ENCODE data around the gene LAMA2. TPM values are rescaled to one million over a fixed set of nuclear protein-coding genes. Genes with fewer than 3 reads are reported as not detected.

The LAMA2 gene
- total and polyA plus RNA-seq, 4 donors = 5.2 to 105 (median 45.9) TPM

GRCh38 chr6:128844598-128844997 is 38.3 kb upstream of the LAMA2 start:
- ATAC-seq (ENCODE audit: insufficient read depth, low FRiP score) = no peak
- H3K36me3 ChIP-seq (ENCODE audit: control insufficient read depth in 4 of 4, insufficient read depth in 4 of 4, low read length in 4 of 4) = no peaks in the 10 kb centered on the region
- H3K27me3 ChIP-seq (ENCODE audit: control insufficient read depth in 3 of 3, insufficient read depth in 3 of 3, low read length in 2 of 3) = no peaks in the 10 kb centered on the region
- H3K4me1 ChIP-seq (ENCODE audit: control insufficient read depth in 5 of 5, insufficient read depth in 5 of 5, low read length in 5 of 5) = peaks cover 0 to 5% (median 0%) of the 10 kb centered on the region in 5 donors
- no peak overlapping the region for H3K9ac ChIP-seq (ENCODE audit: insufficient read depth in 1 of 2, low read length in 2 of 2)
- WGBS, 2 donors = 77 to 79% methylated on average over 2 of the region's 2 CpGs
- no peak for TF ChIP-seq CTCF (IDR thresholded peaks at IDR 0.05; ENCODE audit: control extremely low read depth, extremely low read depth)
- DNase-seq = no peak
- no peak overlapping the region for H3K27ac ChIP-seq (ENCODE audit: low read depth in 1 of 2, low read length in 1 of 2)
- H3K4me3 ChIP-seq = no peak overlapping the region
- no peaks in the 10 kb centered on the region for H3K9me3 ChIP-seq (ENCODE audit: control insufficient read depth in 4 of 4, insufficient read depth in 3 of 4, low read length in 3 of 4)

- no peak overlapping the region for H3K27ac ChIP-seq (ENCODE audit: low read depth in 1 of 2, low read length in 1 of 2)
- ATAC-seq (ENCODE audit: insufficient read depth, low FRiP score) = no peak
- peaks cover 0 to 5% (median 0%) of the 10 kb centered on the region in 5 donors for H3K4me1 ChIP-seq (ENCODE audit: control insufficient read depth in 5 of 5, insufficient read depth in 5 of 5, low read length in 5 of 5)
- H3K9me3 ChIP-seq (ENCODE audit: control insufficient read depth in 4 of 4, insufficient read depth in 3 of 4, low read length in 3 of 4) = no peaks in the 10 kb centered on the region
- no peaks in the 10 kb centered on the region for H3K36me3 ChIP-seq (ENCODE audit: control insufficient read depth in 4 of 4, insufficient read depth in 4 of 4, low read length in 4 of 4)
- H3K27me3 ChIP-seq (ENCODE audit: control insufficient read depth in 3 of 3, insufficient read depth in 3 of 3, low read length in 2 of 3) = no peaks in the 10 kb centered on the region
- no peak for DNase-seq
- H3K4me3 ChIP-seq = no peak overlapping the region
- 58 to 71% methylated on average over 4 of the region's 4 CpGs for WGBS, 2 donors
- H3K9ac ChIP-seq (ENCODE audit: insufficient read depth in 1 of 2, low read length in 2 of 2) = no peak overlapping the region
- no peak for TF ChIP-seq CTCF (IDR thresholded peaks at IDR 0.05; ENCODE audit: control extremely low read depth, extremely low read depth)
Measured at GRCh38 chr6:128847431-128848210, 35.3 kb upstream of the LAMA2 start.

GRCh38 chr6:128848212-128848935 is 34.6 kb upstream of the LAMA2 start:
- ATAC-seq (ENCODE audit: insufficient read depth, low FRiP score) = no peak
- no peak for TF ChIP-seq CTCF (IDR thresholded peaks at IDR 0.05; ENCODE audit: control extremely low read depth, extremely low read depth)
- Histone ChIP-seq H3K4me1 (ENCODE audit: control insufficient read depth in 5 of 5, insufficient read depth in 5 of 5, low read length in 5 of 5) (peaks cover 0 to 5% (median 0%) of the 10 kb centered on the region in 5 donors), H3K27me3 (ENCODE audit: control insufficient read depth in 3 of 3, insufficient read depth in 3 of 3, low read length in 2 of 3) (no peaks in the 10 kb centered on the region), H3K9ac (ENCODE audit: insufficient read depth in 1 of 2, low read length in 2 of 2) (no peak overlapping the region), H3K27ac (ENCODE audit: low read depth in 1 of 2, low read length in 1 of 2) (no peak overlapping the region), H3K36me3 (ENCODE audit: control insufficient read depth in 4 of 4, insufficient read depth in 4 of 4, low read length in 4 of 4) (no peaks in the 10 kb centered on the region), H3K4me3 (no peak overlapping the region), H3K9me3 (ENCODE audit: control insufficient read depth in 4 of 4, insufficient read depth in 3 of 4, low read length in 3 of 4) (no peaks in the 10 kb centered on the region)
- peak; percentile 40 to 79 (median 67) for DNase-seq
- 79 to 80% methylated on average over 7 of the region's 7 CpGs for WGBS, 2 donors
